OCI-LY7 (cell line): ENCODE data around the gene AKR1A1.

Source experiments
- EZH2phosphoT487 ChIP-seq: fragments of 200-600 bp; sonication (generic); IDR thresholded peaks from 2 replicates; pipeline ENCODE4 v1.6.1; 2018; ENCODE audit warnings: low read depth, borderline replicate concordance, mild to moderate bottlenecking, mixed run types, antibody characterized with exemption, low read length, moderate library complexity, mixed read lengths
- TF ChIP-seq, protein P1 (sequence below): fragments of 200-600 bp; sonication (generic); conservative IDR thresholded peaks from 2 replicates; pipeline ENCODE4 v1.5.1; 2014; ENCODE audit warnings: mild to moderate bottlenecking, antibody characterized with exemption, low read length, moderate library complexity, mixed read lengths

DNA sequence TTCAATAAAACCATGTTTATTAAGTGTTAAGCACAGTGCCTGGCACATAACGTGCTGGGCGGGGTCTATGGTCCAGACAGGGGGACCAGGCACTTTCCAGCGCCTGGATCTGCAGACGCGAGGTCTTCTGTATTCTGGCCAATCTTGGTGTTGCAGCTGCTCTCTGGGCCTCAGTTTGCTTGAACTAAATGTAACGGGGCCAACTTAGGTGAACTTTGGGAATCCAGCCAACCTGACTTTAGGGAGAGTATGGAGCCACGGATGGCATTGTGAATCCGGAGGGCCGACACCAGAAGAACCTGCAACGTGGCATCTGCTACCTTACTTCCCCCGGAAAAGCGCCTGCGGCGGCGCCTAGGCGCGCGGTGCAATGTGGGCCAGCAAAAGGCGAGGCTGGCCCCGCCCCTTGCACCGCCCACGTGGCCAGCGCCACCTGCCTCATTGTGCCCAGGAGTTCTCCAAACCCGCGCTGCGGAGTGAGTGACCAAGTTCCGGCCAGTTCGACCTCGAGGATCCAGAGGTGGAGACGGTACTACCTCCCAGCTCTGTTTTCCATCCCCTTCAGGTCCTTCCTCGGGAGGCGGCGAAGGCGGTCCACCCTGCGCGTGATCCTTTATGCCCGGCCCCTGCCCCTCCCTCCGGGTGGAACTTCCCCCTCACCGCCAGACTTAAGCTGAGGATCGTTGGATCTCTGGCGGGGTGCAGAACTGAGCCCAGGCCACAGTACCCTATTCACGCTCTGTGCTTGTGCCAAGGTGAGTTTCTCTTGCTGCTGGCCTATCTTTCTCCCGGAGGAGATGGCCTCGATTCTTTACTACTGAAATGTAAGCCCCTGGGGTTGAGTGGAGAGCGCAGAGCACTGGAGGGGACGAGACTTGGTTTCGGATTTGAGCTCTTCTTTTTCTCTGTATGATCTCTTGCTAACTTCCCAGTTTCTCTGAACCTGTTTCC is at the start of gene AKR1A1:
- TF ChIP-seq, protein P1, sequence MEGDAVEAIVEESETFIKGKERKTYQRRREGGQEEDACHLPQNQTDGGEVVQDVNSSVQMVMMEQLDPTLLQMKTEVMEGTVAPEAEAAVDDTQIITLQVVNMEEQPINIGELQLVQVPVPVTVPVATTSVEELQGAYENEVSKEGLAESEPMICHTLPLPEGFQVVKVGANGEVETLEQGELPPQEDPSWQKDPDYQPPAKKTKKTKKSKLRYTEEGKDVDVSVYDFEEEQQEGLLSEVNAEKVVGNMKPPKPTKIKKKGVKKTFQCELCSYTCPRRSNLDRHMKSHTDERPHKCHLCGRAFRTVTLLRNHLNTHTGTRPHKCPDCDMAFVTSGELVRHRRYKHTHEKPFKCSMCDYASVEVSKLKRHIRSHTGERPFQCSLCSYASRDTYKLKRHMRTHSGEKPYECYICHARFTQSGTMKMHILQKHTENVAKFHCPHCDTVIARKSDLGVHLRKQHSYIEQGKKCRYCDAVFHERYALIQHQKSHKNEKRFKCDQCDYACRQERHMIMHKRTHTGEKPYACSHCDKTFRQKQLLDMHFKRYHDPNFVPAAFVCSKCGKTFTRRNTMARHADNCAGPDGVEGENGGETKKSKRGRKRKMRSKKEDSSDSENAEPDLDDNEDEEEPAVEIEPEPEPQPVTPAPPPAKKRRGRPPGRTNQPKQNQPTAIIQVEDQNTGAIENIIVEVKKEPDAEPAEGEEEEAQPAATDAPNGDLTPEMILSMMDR, result no peak
- no peak for TF ChIP-seq EZH2phosphoT487
